ENCODE results near the gene GABRR3. TPM values are rescaled to one million over a fixed set of nuclear protein-coding genes. Genes with fewer than 3 reads are reported as not detected.

Gene GABRR3
- total RNA-seq, 4 donors from 2014 or later, result not detected

GRCh38 chr3:98003306-98003969 is 31.7 kb downstream of the GABRR3 start:
- no peak for DNase-seq (ENCODE audit: extremely low spot score)
- Histone ChIP-seq H3K36me3 (no peaks in the 10 kb centered on the region), H3K9me3 (no peaks in the 10 kb centered on the region), H3K4me1 (no peaks in the 10 kb centered on the region), H3K4me3 (no peak overlapping the region), H3K27me3 (no peaks in the 10 kb centered on the region), H3K27ac (replicated peaks in 1 of 4) (no peak overlapping the region)
- WGBS, result 69% methylated on average over 2 of the region's 2 CpGs
- TF ChIP-seq POLR2A (IDR thresholded peaks at IDR 0.05; ENCODE audit: low read depth) (no peak), EP300 (IDR thresholded peaks at IDR 0.05) (no peak), CTCF (IDR thresholded peaks at IDR 0.05) (no peak), POLR2AphosphoS5 (IDR thresholded peaks at IDR 0.05) (no peak)
- intact Hi-C loops (cut with DNase I), result no loop called here

- 83% methylated on average over 1 of the region's 1 CpG for WGBS
- Histone ChIP-seq H3K27me3 (no peaks in the 10 kb centered on the region), H3K36me3 (no peaks in the 10 kb centered on the region), H3K9me3 (no peaks in the 10 kb centered on the region), H3K27ac (replicated peaks in 1 of 4) (no peak overlapping the region), H3K4me3 (no peak overlapping the region), H3K4me1 (no peaks in the 10 kb centered on the region)
- DNase-seq (ENCODE audit: extremely low spot score), result no peak
- intact Hi-C loops (cut with DNase I), result no loop called here
- TF ChIP-seq CTCF (IDR thresholded peaks at IDR 0.05), result no peak
- TF ChIP-seq POLR2A (IDR thresholded peaks at IDR 0.05; ENCODE audit: low read depth), result no peak
- TF ChIP-seq POLR2AphosphoS5 (IDR thresholded peaks at IDR 0.05), result no peak
- TF ChIP-seq EP300 (IDR thresholded peaks at IDR 0.05), result no peak
Measured at GRCh38 chr3:98002717-98003116, 32.4 kb downstream of the GABRR3 start.

- intact Hi-C loops (cut with DNase I), result no loop called here
- DNase-seq (ENCODE audit: extremely low spot score), result no peak
- no peak overlapping the region for H3K4me3 ChIP-seq
- WGBS, result 33% methylated on average over 1 of the region's 1 CpG
- H3K9me3 ChIP-seq, result no peaks in the 10 kb centered on the region
- no peaks in the 10 kb centered on the region for H3K36me3 ChIP-seq
- H3K27ac ChIP-seq (replicated peaks in 1 of 4), result no peak overlapping the region
- H3K4me1 ChIP-seq, result no peaks in the 10 kb centered on the region
- TF ChIP-seq POLR2A (IDR thresholded peaks at IDR 0.05; ENCODE audit: low read depth) (no peak), POLR2AphosphoS5 (IDR thresholded peaks at IDR 0.05) (no peak), EP300 (IDR thresholded peaks at IDR 0.05) (no peak), CTCF (IDR thresholded peaks at IDR 0.05) (no peak)
- no peaks in the 10 kb centered on the region for H3K27me3 ChIP-seq
Measured at GRCh38 chr3:97999994-98000393, 35.1 kb downstream of the GABRR3 start.

- WGBS, result 94% methylated on average over 5 of the region's 5 CpGs
- no peaks in the 10 kb centered on the region for H3K36me3 ChIP-seq
- no peak overlapping the region for H3K4me3 ChIP-seq
- H3K9me3 ChIP-seq, result no peaks in the 10 kb centered on the region
- intact Hi-C loops (cut with DNase I), result no loop called here
- H3K27me3 ChIP-seq, result no peaks in the 10 kb centered on the region
- no peak for TF ChIP-seq POLR2AphosphoS5 (IDR thresholded peaks at IDR 0.05)
- TF ChIP-seq EP300 (IDR thresholded peaks at IDR 0.05), result no peak
- no peak for TF ChIP-seq POLR2A (IDR thresholded peaks at IDR 0.05; ENCODE audit: low read depth)
- no peak for TF ChIP-seq CTCF (IDR thresholded peaks at IDR 0.05)
- no peaks in the 10 kb centered on the region for H3K4me1 ChIP-seq
- no peak overlapping the region for H3K27ac ChIP-seq (replicated peaks in 1 of 4)
- no peak for DNase-seq (ENCODE audit: extremely low spot score)
Measured at GRCh38 chr3:97999103-97999502, 36.0 kb downstream of the GABRR3 start.

GRCh38 chr3:97996988-97997387 is 38.1 kb downstream of the GABRR3 start:
- Histone ChIP-seq H3K36me3 (no peaks in the 10 kb centered on the region), H3K4me3 (no peak overlapping the region), H3K4me1 (no peaks in the 10 kb centered on the region), H3K27me3 (no peaks in the 10 kb centered on the region), H3K27ac (replicated peaks in 1 of 4) (no peak overlapping the region), H3K9me3 (no peaks in the 10 kb centered on the region)
- DNase-seq (ENCODE audit: extremely low spot score), result no peak
- TF ChIP-seq CTCF (IDR thresholded peaks at IDR 0.05), result no peak
- TF ChIP-seq POLR2AphosphoS5 (IDR thresholded peaks at IDR 0.05), result no peak
- no peak for TF ChIP-seq EP300 (IDR thresholded peaks at IDR 0.05)
- no peak for TF ChIP-seq POLR2A (IDR thresholded peaks at IDR 0.05; ENCODE audit: low read depth)
- intact Hi-C loops (cut with DNase I), result no loop called here
- 82% methylated on average over 4 of the region's 4 CpGs for WGBS

Measured in esophagus muscularis mucosa (tissue), 4 donors.